ENCODE measurements around the gene SNX30.
A peak's percentile ranks its signal among the peaks of the same experiment; 100 is the strongest.

Gene SNX30

DNA sequence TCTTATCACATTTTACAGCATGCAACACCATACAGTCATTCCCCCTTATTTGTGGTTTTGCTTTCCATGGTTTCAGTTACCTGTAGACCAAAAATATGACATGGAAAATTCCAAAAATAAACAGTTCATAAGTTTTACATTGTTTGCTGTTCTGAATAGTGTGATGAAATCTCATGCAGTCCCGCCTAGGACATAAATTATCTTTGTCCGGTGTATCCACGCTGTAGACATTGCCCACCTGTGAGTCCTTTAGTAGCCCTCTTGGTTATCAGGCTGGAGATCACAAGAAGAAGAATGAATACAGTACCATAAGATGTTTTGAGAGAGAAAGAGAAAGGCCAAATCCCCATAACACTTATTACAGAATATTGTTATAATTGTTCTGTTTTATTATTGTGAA, 72.1 kb downstream of the SNX30 start:
- no peak for DNase-seq (ENCODE audit: low read depth in 2 of 2)

DNA sequence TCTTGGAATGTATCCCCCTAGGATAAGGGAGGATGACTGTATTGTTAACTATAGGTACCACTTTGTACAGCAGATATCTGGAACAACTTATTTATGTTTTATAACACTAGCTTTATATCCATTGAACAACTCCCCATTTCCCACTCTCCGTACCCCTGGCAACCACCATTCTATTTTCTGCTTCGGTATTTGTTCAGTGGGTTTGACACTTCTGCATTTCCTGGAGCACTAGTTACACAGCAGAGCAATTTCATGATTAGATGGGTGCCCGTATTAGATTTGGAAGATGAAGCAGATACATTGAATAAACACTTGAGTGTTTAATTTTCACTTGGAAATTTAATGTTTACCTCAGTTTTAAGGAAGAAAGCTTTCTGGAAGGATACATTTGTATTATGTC, 72.7 kb downstream of the SNX30 start:
- no peak for DNase-seq (ENCODE audit: low read depth in 2 of 2)

GRCh38 chr9:112831281-112831851, 80.8 kb downstream of the SNX30 start:
- no peak for DNase-seq (ENCODE audit: low read depth in 2 of 2)

- no peak for DNase-seq (ENCODE audit: low read depth in 2 of 2)
These were observed 81.4 kb downstream of the SNX30 start for GRCh38 chr9:112831969-112832368.

GRCh38 chr9:112833081-112833480, 82.5 kb downstream of the SNX30 start:
- no peak for DNase-seq (ENCODE audit: low read depth in 2 of 2)

GRCh38 chr9:112836394-112836793, 85.8 kb downstream of the SNX30 start:
- no peak for DNase-seq (ENCODE audit: low read depth in 2 of 2)

GRCh38 chr9:112838342-112838741, 87.8 kb downstream of the SNX30 start:
- no peak for DNase-seq (ENCODE audit: low read depth in 2 of 2)

DNA sequence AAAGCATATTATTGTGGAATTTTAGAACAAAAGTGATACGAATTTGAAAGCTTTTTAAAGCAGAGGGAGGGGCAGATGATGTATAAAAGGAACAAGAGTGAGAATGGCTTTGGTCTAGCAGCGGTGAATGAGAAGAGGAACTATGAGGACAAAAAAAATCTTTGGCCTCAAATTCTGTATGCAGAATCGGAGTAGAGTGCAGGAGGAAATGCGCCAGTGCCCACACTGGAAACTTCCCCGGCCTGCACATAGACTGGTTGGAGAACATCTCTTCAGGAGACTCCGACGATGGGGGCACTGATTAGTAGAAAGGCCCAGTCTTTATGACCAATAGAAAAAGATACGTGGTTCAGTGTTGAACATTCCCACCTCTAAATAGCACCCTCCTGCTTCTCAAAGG, 88.8 kb downstream of the SNX30 start:
- no peak for DNase-seq (ENCODE audit: low read depth in 2 of 2)

DNA sequence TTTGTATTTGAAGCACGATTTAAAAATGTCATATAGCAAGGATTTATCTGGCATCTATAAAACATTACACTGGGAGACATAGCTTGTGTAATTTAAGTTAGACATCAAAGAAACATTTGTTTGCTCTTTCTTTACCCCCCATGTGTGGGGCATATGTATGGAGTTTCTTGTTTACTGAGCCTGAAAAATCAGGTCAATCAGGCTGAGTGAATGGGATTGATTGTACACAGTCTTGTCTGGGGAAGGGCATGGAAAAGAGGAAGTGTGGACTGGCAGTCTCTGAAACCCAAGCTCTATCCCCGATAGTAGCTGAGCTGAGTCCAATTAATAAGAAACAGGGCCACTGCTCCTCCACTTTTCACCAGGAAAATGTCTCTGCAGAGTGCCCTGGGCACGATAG, 90.7 kb downstream of the SNX30 start:
- no peak for DNase-seq (ENCODE audit: low read depth in 2 of 2)

- DNase-seq (ENCODE audit: low read depth in 2 of 2): no peak
These were observed 92.0 kb downstream of the SNX30 start for GRCh38 chr9:112842555-112842954.

DNA sequence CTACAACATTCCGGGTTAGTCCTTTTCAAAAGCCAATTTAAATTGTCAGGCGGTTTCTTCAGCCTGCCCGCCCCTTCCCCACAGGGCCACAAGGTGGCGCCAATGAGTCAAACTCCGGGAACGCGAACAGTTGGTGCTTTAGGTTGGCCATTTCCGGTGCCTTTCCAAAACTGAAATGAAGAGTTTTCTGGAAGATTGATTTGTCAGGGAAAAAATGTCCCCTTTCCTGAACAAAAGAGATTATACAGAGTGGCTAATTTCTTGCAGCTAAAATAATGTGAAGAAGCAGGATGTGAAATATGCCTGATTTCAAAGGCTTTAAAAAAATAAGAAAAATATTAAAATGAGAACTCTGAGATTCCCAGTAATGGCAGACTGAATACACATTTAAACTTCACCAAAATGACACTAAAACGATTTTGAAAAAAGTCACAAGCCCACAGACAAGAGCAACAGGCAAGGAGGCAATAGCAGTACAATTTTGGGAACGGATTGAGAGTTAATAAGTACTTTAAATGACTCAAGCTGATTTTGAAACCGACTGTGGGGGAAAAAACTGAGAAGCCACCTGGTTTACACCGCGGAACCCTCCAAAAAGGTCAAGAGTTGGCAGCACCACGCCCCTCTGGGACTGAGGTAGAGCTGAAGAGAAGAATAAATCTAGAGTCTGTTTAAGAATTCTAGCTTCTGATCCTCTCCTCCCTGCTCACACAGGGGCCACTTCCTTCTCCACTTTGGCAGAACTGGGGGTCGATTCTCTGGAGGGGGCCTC, 94.4 kb downstream of the SNX30 start:
- DNase-seq (ENCODE audit: low read depth in 2 of 2): peak; percentile 35 to 41

DNA sequence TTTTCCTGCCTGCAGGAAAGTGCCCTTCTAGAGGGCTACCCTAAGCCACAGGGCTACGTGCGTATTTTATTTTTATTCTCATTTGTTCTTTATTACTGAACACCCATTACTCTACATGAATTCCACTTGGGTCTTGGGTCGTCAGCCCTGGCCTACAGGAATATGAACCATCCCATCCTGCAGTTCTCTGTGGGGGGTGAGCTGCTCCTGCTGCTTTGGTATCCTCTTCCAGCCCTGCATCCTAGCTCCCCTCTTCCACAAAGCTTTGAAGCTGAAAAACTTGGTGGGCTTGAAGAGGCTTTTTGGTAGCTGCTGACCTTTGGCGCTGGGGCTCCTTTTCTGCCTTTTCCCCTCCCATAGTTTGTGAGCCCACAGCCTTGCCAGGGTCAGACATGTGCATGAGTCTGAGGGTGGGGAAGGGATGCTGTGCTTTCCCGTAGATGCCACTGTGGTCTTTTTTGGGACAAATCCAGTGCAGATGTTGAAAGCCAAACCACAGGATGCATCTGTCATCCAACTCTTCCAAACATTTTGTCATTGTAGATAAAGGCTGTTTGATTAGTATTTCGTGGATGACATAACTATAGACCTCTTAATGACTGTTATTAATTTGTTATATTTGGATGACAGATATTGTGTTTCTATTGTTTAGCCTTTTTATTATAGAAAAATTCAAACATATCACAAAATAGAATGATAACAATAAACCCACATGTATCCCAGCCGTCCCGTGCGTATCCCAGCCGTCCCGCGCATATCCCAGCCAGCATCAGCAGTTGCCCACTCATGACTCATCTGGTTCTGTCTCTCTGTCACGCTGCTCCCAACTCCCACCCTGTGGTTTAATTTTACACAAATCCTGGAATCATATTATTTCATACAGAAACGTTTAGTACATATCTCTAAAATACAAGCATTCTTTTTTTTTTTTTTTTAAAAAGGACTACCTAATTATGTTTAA, 96.2 kb downstream of the SNX30 start:
- no peak for DNase-seq (ENCODE audit: low read depth in 2 of 2)

DNA sequence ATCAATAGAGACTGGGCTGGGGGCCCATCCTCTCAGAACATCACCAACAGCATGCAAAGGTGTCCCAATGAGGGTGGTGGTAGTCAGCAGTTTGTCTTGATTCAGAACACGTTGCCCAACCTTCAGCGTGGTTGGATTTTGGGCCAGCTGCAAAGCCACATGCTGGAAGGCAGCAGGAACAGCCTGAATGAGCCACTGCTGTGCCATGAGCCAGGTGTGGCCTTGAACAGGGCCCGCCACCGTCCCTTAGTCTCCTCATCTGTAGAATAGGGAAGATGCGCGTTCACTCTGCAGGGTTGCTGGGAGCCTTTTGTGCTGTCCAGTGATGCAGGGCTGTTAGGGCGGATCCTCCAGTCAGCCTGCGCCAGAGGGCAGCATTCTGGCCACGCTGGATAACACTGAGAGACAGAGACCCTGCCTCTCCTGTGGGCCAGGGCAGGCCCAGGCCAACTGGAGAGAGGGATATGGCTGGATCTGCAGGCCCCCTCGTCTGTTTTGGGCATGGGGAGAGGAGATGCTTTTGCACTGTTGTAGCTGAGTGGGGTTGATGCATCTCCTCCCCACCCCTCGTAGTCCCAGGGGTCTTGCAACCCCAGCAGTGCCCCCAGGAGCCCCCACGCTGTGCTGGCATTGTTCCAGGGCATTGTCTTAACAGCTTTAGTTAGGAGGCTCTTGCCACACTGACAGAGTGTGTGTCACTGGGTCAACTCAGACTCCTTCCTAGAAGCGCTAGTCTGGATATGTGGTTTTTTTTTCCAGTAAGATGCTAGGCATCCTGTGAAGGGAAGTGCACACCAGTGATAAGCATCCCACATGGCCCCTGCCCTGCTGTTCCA, 98.0 kb downstream of the SNX30 start:
- DNase-seq (ENCODE audit: low read depth in 2 of 2): no peak

- no peak for DNase-seq (ENCODE audit: low read depth in 2 of 2)
These were observed 98.9 kb downstream of the SNX30 start for GRCh38 chr9:112849363-112849922.

- DNase-seq (ENCODE audit: low read depth in 2 of 2): no peak
These were observed 100.3 kb downstream of the SNX30 start for GRCh38 chr9:112850840-112851239.

DNA sequence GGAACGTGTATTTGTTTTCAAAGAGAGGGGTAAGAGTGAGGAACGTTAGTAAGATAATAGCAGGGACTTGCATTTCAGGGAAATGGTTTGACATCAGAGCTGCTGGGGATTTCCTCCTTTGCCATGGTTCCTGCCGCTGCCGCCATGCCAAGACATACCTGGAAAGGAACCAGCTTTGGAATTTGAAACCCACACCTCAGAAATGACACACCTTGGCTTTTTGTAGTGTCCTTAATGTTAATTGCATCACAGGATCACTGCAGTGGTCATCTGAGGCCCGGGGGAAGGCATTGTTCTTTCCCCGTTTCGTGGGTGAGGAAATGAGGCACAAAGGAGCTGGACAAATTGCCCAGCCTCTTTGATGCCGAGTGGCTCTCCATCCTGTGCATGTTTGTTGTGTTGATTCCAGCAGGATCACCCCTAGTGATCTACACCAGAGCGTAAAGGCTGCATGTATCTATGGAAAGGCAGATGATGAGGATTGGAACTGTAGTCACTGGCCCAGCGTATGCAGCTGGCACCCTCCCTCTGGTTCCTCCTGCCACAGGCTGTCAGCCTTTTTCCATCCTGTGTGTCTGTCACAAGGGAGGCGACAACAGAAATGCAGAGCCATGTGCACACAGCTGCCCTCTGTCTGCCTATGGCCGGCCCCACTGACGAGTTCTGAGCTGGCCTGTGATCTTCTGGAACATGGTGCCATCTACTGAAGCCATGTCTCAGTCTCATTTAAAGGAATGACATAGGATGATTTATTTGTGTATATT, 102.4 kb downstream of the SNX30 start:
- no peak for DNase-seq (ENCODE audit: low read depth in 2 of 2)

- no peak for DNase-seq (ENCODE audit: low read depth in 2 of 2)
These were observed 103.5 kb downstream of the SNX30 start for GRCh38 chr9:112853882-112854585.

GRCh38 chr9:112854657-112855056, 104.1 kb downstream of the SNX30 start:
- no peak for DNase-seq (ENCODE audit: low read depth in 2 of 2)

GRCh38 chr9:112856200-112856599, 105.6 kb downstream of the SNX30 start:
- no peak for DNase-seq (ENCODE audit: low read depth in 2 of 2)

- no peak for DNase-seq (ENCODE audit: low read depth in 2 of 2)
These were observed 106.3 kb downstream of the SNX30 start for GRCh38 chr9:112856843-112857242.
